Measurements from ENCODE around the gene CALCA.
"Not testable (repeated sequence)": the region's sequence is repeated elsewhere in the genome, so short reads cannot be mapped to it uniquely, and the experiment has no call there.

The CALCA gene, protein sequence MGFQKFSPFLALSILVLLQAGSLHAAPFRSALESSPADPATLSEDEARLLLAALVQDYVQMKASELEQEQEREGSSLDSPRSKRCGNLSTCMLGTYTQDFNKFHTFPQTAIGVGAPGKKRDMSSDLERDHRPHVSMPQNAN

DNA sequence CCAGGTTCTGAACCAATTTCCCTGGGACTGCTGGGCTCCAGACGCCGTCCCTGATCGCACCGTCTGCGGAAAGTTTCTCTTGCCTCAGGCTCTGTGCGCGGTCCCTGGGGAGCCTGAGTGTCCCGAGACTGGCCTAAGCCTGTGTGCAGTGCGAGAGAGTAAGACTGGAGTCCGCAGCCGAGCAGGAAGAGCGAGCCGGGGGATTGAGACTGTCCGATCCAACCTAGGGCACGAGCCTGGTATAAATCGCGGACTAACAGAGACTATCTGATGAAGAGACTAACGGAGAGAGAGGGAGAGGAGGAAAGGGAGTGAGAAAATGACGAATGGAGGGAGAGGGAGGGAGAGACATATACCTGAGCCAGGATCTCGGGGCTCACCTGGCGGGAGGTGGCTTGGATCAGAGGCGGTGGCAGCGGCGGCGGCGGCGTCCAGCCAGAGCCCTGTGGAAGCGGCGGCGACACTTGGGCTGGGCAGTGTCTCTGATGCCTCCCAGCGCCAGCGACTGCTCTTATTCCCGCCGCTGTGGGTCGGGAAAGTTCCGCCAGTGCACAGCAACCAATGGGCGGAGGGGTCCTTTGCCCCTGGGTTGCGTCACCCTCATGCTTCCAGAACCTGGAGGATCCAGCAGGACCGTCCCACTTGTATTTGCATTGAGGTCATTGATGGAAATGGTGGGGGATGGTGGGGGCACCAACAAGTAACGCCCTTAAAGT is at the start of gene CALCA:
CALCA (minus strand) TSS at position 487 of the 716 bp plus-strand sequence. CDS start 1,159 bp downstream, outside the sequence.
- DNase-seq = no peak

DNA sequence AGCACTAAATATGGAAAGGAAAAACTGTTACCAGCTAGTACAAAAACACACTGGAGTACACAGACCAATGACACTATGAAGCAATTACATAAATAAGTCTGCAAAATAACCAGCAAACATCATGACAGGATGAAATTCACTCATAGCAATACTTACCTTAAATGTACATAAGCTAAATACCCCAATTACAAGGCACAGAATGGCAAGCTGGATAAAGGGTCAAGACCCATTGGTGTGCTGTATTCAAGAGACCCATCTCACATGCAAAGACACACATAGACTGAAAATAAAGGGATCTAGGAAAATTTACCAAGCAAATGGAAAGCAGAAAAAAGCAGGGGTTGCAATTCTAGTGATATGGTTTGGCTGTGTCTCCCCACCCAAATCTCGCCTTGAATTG is 44.0 kb upstream of the CALCA start:
- DNase-seq = no peak

DNA sequence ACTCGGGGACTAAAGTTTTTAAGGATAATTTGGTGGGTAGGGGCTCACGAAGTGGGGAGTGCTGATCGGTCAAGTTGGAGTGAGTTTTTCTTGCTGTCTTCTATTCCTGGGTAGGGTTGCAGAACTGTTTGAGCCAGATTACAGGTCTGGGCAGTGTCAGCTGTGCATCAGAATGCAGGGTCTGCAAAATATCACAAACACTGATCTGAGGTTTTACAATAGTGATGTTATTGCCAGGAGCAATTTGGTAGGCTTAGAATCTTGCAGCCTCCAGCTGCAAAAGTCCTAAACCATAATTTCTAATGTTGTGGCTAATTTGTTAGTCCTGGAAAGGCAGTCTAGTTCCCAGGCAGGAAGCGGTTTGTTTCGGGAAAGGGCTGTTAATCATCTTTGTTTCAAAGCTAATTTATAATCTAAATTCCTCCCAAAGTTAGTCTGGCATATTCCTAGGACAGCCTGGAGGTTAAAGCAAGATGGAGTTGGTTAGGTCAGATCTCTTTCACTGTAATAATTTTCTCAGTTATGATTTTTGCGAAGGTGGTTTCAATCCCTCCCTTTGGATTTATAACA is 39.7 kb upstream of the CALCA start:
- no peak for DNase-seq

DNA sequence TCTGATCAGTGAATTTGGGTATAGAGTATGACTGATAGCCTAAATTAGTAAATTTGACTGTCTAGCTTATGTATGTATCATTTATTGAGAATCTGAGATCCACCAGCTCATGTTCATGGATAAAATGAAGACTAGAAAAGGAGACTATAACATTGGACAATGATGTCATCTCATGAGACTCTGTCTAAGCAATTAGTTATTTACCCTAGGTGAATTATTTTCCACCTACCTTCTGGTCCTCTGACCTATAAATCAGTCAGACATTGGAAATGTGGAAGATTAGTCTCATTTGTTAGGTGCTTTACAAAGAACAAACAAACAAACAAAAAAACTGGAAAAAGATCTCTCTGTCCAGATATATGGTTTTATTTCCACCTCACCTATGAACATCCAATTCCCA is 38.7 kb upstream of the CALCA start:
- no peak for DNase-seq

DNA sequence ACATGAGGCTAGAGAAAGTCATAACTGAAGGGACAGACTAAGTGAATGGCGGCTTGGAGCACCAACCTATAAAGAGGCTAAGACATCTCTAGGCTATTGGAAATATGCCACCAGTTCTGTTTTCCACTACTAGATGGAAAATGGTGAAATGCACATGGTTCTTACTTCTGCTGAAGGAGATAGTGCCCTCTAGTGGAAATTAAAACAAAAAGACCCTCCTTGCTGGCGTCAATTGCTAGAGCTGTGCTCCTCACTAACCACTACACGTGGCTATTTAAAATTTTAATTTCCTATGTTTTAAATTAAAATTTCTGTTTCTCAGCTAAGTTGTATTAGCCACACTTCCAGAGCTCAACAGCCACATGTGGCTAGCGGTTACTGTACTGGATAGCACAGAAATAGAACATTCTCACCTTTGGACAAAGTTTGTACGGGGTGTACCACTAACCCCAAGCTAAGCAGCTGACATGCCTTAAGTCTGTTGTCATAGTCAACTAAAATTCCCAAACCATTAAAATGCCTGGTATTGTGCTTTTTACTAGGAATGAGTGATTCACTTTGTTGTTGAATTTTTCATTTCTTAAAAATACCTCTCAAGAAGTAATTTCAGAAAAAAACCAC is 34.1 kb upstream of the CALCA start:
- DNase-seq = no peak

DNA sequence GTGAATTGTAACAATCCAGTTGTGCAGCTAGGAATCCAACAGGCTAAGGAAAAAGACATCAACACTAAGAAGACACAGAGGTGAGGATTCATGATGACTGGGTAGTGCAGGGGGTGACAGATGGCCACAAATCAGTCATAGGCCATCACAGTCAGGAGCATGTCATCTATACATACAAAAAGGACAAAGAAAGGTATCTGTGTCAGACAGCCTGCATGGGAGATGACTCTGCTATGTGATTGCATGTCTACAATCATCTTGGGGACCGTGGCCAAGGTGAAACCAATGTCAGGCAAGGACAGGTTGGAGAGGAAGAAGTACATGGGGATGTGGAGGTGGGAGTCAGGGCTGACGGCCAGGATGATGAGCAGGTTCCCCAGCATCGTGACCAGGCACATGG is 16.0 kb upstream of the CALCA start:
- not testable (repeated sequence) for DNase-seq

DNA sequence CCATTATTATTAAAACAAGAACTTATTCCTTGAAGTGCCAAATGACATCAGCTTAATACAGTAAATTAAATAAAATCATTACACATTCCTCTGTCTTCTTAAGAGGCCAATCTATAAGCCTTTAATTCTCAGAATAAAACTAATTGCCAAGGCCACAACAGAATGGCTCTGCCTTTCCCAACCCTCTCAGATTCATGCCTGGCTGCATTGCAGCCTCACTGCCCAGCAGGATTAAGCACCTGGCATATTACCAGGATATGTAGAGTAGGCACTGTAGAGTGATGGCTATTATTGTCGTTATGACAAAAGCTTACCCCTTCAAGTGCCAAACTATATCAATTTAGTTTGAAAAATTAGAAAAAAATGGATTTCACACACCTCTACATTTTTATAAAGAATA is 9.4 kb upstream of the CALCA start:
- no peak for DNase-seq

DNA sequence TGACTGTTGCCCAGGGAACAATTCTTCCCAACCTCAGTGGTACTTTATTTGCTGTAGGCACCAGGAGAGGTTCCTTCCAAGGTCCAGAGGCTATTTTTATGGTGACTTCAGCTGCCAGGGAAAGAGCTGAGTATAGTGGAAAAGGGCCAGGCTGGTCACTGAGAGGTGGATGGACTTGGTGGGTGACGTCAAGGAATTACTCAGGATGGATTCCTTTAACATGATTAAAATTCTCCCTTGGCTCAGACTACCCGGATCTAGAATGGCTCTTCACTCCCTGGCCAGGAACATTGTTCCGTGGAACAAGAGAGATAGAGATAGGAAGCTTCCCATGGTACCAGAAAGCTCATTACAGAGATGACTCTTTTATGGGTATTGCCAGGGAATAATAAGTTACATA is 8.7 kb upstream of the CALCA start:
- DNase-seq = no peak

DNA sequence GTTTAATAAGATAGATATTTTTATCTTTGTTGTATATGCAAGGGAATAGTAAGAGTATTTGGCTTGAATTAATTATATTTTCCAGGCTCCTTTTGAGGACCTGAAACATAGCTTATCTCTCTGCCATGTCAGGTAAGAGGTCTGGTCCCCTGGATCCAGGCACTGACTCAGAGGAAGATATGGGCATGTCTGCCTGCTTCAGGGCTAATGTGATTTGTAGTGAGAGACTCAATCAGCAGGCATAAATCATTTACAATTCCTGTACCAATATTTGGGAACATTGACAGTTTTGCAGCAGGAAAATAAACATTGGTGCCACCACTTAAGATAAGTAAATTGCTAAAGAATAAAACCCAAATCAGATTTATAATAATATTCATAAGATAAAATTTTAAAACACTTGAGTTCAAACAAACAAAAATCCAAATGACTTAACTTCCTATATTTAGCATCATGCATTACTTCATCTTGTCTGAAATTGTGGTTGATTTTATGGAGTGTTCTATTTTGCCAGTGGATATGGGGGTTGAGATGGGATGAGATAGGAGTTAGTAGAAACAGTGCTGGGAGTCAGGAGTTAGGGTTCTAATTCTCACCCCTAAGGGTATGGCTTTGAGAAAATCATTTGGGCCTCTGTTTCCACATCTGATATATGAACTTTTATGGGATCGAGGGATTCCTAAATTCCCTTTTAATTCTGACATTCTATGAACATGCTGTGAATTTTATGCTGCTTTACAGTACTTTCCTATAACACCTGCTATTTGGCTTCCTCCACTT is 5.1 kb upstream of the CALCA start:
- no peak for DNase-seq

DNA sequence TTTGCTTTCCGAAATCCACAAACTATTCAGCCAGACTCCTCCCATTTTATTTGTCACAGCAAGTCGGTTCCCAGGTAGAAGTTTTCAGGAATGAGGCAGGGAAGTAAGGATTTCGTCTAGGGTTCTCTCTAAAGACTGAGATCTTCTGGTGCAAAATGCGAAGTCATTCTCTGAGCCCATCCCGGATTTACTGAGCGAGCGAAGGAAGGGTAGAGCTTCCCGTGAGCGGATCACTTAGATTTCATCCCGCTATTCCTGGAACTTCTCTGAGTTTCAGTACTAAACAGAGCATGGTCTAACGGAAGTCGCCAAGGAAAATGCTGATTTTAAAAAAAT is 3.1 kb upstream of the CALCA start:
- DNase-seq = no peak

DNA sequence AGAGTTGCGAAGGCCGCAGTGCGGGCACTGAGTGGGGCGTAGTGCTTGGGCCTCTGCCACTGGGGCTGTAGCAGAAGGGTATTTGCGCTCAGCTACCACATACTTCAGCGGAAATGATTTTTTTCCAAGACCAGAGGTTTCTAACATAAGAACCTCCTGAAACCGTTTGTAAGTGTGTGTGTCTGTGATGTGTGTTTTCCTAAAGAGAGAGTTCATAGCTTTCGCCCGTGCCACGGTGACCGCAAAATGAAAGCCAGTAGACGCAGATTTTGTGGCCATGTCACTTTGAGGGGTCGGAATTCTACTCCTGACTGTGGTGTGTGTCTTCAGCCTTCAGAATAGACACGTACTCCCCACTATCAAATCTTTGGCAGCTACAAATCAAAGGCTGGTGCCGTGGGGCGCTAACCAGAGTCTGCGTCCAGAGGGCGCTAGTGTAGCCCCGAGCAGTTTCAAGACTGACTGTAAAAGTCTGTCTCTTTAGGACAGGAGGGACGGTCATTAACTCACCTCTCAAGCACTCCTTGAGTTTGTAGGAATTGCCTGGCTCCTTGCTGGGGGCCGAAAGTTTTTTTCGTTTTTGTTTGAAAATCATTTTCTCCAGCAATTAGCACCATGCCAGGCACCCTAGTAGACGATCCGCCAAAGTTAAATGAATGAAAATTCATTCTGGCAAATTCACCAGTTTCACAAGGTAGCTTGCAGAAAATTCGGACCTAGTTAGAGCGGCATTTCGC is 2.5 kb upstream of the CALCA start:
- no peak for DNase-seq

DNA sequence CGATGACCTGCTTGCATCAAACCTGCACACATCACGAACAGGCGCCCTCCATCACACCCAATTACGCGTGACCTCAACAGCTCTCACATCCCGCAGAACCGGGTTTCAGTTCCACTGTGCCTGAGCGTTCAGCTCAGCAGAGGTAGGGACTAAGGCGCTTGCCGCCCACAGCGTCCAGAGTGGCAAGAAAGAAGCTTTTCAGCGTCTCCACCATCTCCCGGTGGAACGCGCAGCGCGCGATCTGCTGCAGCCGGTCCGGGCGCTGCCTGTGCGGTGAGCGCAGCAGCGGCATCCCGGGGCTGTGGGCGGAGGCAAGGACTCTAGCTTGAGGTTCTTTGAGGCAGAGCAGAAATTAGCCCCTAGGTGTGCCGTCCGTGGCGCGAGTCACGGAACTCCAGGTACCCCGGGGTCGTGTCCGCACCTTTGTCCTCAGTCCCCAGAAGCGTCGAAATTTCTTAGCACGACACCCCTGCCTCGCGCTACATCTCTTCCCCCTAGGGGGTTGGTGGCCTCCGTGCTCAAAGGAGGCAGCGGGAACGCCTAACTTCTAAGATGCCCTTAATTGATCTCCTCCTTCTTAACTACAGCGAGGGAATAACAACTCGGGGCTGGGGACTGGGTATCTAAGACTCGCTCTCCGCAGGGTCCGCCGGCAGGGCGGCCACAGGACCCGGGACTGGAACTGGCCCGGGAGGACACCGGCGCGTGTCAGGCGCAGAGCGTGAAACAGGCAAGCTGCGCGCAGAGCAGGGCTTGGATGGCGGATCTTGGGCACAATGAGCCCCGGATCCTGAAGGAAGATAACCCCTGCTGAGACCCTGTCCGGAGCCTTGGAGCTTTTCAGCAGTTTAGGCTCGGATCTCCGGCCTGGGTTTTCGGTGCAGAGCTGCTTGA is 1.7 kb upstream of the CALCA start:
- DNase-seq = no peak

DNA sequence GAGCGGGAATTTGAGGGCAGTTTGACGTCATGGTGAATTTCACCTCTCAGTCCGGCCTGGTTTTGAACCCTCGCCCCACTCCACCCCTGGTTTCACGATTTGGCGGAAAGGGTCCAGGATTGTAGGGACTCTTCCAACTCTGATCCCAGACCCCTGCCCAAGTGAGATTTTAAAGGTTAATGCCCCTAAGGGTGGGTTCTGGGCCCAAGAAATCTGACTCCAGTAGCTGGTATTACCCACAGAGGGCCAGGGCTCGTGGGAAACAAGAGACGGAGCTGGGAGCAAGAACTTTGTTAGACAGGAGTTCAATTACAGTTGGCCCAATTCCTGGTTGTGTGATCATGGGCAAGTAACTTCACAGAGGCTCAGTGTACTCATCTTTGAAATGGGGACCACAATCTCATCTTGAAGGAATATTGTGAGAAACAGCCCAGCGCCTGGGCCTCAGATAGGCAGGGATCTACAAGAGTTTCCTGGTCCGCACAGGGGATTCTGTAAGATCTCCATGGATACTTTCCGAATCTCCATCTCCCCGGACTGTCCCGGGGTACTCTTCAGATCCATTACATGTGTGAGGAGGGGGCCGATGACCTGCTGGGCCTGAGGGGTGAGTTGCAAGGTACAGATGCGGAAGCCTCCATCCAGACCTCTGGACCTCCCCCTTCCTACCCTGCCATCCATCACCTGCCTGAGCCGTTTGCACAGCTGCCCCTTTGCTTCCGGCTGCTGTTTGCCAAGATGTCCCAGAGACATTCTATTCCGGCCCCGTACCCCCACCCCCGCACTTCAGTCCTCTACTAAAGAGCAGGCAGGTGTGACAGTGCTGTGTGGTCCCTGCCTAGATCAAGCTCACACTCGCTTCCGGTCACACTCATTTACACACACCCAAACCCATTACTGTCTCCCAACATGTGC is 687 bp upstream of the CALCA start:
- DNase-seq = no peak

DNA sequence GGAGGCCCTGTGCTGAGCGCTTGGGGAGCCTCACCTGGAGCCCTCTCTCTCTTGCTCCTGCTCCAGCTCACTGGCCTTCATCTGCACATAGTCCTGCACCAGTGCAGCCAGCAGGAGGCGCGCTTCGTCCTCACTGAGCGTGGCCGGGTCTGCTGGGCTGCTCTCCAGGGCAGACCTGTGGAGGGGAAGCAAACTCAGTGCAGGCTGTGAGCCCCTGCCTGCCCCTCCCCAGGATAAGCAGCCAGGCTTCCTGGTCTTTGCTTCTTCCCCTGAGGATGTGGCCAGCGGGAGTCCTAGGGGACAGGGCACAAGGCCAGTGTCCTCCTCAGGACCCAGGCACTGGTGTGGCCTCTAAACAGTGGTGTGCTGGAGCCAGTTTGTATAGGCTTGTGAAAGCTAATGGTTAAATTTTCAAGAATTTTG is 2.2 kb downstream of the CALCA start:
- no peak for DNase-seq

DNA sequence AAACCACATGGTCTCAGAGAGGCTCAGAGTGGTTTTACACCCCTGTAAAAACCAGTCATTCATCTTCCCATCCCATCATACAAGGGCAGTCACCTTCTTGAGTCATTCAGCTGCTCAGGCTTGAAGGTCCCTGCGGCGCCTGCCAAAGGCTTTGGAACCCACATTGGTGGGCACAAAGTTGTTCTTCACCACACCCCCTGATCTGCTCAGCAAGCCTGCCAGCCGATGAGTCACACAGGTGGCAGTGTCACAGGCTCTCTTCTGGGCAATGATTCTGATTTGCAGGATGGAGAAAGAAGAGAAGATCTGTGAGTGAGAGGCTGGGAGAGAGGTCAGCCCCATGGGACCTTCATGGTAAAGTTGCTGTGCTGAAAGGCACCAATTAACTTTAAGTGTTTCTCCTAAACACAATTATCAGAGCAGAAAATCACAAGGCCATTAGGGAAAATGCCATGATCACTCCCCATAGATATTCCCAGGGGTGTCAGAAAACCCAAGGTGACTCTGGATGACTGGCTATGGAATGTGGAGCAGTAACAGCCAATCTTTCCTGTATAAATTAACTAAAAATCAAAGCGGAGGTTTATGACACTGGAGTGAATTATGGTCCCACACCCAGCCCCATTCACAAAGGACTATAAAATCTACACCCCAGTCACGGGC is 4.4 kb downstream of the CALCA start:
- no peak for DNase-seq

DNA sequence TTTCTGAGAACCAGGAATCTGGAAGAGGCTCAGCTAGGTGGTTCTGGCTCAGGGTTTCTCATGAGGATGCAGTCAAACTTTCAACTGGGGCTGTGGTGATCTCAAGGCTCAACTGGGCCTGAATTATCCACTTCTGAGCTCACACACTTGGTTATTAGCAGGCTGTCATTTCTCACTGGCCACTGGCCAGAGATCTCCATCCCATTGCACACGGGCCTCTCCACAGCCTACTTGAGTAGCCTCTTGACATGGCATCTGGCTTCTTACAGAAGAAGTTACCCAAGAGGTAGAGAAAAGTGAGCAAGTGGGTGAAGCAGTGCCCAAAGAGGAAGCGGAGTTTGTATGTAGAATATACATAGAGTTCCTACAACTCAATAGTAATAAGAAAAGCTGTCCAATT is 16.0 kb downstream of the CALCA start:
- no peak for DNase-seq

DNA sequence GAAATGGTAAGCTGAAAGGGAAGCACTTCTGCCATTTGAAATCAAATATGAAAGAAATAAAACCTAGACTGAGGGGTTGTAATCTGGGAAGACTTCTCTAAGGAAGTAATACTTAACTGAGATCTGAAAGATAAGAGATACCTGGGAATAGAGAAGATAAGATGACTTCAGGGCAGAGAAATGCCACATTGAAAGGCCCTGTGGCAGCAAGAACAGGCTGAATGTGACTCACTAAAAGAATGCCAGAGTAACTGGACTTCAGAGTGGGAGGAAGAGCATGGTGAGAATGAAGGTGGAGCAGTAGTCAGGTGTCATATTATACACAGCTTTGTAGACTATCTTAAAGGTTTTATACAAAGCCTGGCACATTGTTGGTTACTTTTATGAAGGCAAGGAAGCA is 17.6 kb downstream of the CALCA start:
- DNase-seq = no peak

DNA sequence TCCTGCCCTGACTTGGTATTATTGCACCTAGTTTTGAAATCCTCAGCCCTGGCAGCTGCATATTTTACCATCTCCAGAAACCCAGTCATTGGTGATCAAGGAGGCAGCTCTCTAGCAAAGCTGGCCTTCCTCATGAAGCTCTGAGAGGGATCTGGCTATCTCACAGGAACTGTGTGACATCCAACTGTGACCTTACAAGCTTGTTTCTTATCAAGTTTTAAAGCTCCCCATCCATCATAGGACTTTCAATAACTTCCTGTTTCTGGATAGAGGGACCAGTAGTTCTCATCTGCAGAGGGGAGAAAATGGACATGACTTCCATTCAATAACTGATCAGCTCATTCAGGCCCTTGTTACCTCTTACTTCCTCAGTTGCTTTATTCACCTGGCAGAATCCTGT is 18.2 kb downstream of the CALCA start:
- no peak for DNase-seq

DNA sequence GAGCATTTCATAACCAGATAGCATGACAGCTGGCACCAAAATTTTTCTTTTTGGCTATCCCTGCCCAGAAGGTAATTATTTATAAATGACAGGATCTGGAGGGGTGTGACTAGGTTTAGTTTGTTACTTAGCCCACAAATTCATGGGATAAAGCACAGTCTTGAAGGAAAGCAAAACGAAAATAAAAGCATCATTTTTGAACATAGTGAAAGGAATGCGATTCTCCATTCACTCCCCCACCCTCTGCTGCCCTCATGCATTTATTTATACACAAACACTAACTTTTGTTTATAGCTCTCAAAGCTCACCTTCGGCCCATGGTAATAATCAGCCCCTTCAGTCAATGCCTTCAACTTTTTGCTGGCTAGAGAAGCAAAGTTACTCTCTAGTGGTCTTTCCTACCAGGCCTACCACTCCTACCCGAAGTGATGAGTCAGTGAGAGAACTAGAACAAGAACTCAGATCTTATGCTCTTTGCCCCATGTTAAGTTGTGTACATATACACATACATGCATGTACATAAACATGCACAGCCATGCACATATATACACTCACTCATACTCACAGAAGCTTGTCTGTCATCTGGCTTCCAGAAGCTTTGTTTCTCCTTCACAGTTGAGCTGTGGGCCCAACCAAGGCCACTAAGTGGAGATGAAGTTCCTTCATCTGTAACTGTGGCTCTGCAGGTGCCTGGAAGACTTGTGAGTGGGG is 22.6 kb downstream of the CALCA start:
- DNase-seq = no peak
